GM23338 (cell line): ENCODE results near the gene ZNF143. TPM values are rescaled to one million over a fixed set of nuclear protein-coding genes. Genes with fewer than 3 reads are reported as not detected.

Source experiments
- CREB1 ChIP-seq: fragments of 250-450 bp; sonication (Bioruptor Pico); IDR thresholded peaks from 2 replicates; pipeline ENCODE4 v1.5.0; 2020; ENCODE audit warnings: low read depth, mild to moderate bottlenecking, moderate library complexity
- ETS1 ChIP-seq: IDR thresholded peaks from 2 replicates; pipeline ENCODE4 v1.6.1; 2016; ENCODE audit warnings: antibody characterized with exemption
- EZH2phosphoT487 ChIP-seq: fragments of 200-600 bp; sonication (generic); IDR thresholded peaks from one replicate; pipeline ENCODE4 v1.8.1; 2018; ENCODE audit warnings: antibody characterized with exemption; ENCODE audit not compliant: unreplicated experiment
- JUNB ChIP-seq: IDR thresholded peaks from one replicate; pipeline ENCODE4 v1.6.1; 2016; ENCODE audit warnings: antibody characterized with exemption; ENCODE audit not compliant: unreplicated experiment
- NANOG ChIP-seq: IDR thresholded peaks from 2 replicates; pipeline ENCODE4 v1.6.1; 2016; ENCODE audit warnings: antibody characterized with exemption, borderline replicate concordance
- POLR2AphosphoS5 ChIP-seq: IDR thresholded peaks from 2 replicates; pipeline ENCODE4 v1.6.1; 2016; ENCODE audit warnings: antibody characterized with exemption, low read depth
- REST ChIP-seq: IDR thresholded peaks from one replicate; pipeline ENCODE4 v1.6.1; 2018; ENCODE audit warnings: antibody characterized with exemption; ENCODE audit not compliant: unreplicated experiment
- STAT1 ChIP-seq: IDR thresholded peaks from one replicate; pipeline ENCODE4 v1.6.1; 2016; ENCODE audit warnings: antibody characterized with exemption; ENCODE audit not compliant: unreplicated experiment
- ZNF114 ChIP-seq: fragments of 250-450 bp; sonication (Bioruptor Pico); IDR thresholded peaks from 2 replicates; pipeline ENCODE4 v1.5.0; 2020; ENCODE audit warnings: mild to moderate bottlenecking, moderate library complexity
- ZNF462 ChIP-seq: fragments of 250-450 bp; sonication (Bioruptor Pico); IDR thresholded peaks from 2 replicates; pipeline ENCODE4 v1.5.0; 2020; ENCODE audit warnings: mild to moderate bottlenecking, moderate library complexity
- polyA plus RNA-seq: library from polyadenylated mRNA; unstranded; fragments of >200 nt; fragmentation: Nextera tagmentation; extraction: Ambion mirVana; gene quantifications from 2 replicates; pipeline ENCODE4 v1.2.1, GENCODE V29; 2016
- total RNA-seq: library from RNA; depleted of rRNA; stranded (reverse); fragments of >200 nt; shearing (Covaris generic); gene quantifications from 2 replicates; pipeline ENCODE4 v1.2.3, GENCODE V29; 2014

The ZNF143 gene
- total and polyA plus RNA-seq, 2 experiments from 2014 or later = 33.5 to 44.2 TPM

GRCh38 chr11:9566561-9567063, 105.8 kb downstream of the ZNF143 start (continued):
- no peak for TF ChIP-seq ZNF462 (CRISPR knock-in tag)
- TF ChIP-seq STAT1 = no peak
- no peak for TF ChIP-seq CREB1 (CRISPR knock-in tag)
- no peak for TF ChIP-seq REST
- TF ChIP-seq POLR2AphosphoS5 = no peak
- no peak for TF ChIP-seq JUNB
- TF ChIP-seq NANOG = no peak
- TF ChIP-seq EZH2phosphoT487 = no peak
- no peak for TF ChIP-seq ETS1
- no peak for TF ChIP-seq ZNF114 (CRISPR knock-in tag)
